MM.1S (cell line): Measurements from ENCODE around the gene MED7.

Experiments used
- DNase-seq: peaks from one replicate; pipeline ENCODE4 v3.0.0-alpha.2; 2015
- H2AFZ ChIP-seq: fragments of 300-600 bp; sonication (generic); 2 replicates; pipeline ENCODE4 v1.6.0; 2016; ENCODE audit warnings: antibody characterized with exemption, low read length
- H3F3A ChIP-seq: fragments of 300-600 bp; sonication (generic); 2 replicates; pipeline ENCODE4 v1.6.1; 2016; ENCODE audit warnings: mild to moderate bottlenecking, antibody characterized with exemption, low read length, moderate library complexity, mixed read lengths; ENCODE audit not compliant: insufficient read depth
- H3K27ac ChIP-seq: fragments of 300-600 bp; sonication (generic); 2 replicates; pipeline ENCODE4 v1.5.1; 2016; ENCODE audit warnings: mild to moderate bottlenecking, low read length
- H3K27me3 ChIP-seq: fragments of 300-600 bp; sonication (generic); replicated peaks from 2 replicates; pipeline ENCODE4 v1.6.0; 2016; ENCODE audit warnings: low read length; ENCODE audit not compliant: insufficient read depth
- H3K36me3 ChIP-seq: fragments of 300-600 bp; sonication (generic); replicated peaks from 2 replicates; pipeline ENCODE4 v1.6.1; 2016; ENCODE audit warnings: mild to moderate bottlenecking, low read length, mixed read lengths; ENCODE audit not compliant: insufficient read depth
- H3K4me1 ChIP-seq: fragments of 300-600 bp; sonication (generic); 2 replicates; pipeline ENCODE4 v1.6.1; 2016; ENCODE audit warnings: low read length, mixed read lengths
- H3K4me2 ChIP-seq: fragments of 300-600 bp; sonication (generic); 2 replicates; pipeline ENCODE4 v1.6.0; 2016; ENCODE audit warnings: low read depth, low read length
- H3K4me3 ChIP-seq: fragments of 300-600 bp; sonication (generic); 2 replicates; pipeline ENCODE4 v1.5.1; 2016; ENCODE audit warnings: low read length, mixed read lengths
- H3K79me2 ChIP-seq: fragments of 300-600 bp; sonication (generic); 2 replicates; pipeline ENCODE4 v1.6.1; 2016; ENCODE audit warnings: mixed run types, low read length, mixed read lengths
- H3K9ac ChIP-seq: fragments of 300-600 bp; sonication (generic); 2 replicates; pipeline ENCODE4 v1.6.1; 2016; ENCODE audit warnings: low read length, mixed read lengths
- H3K9me2 ChIP-seq: fragments of 300-600 bp; sonication (generic); replicated peaks from 2 replicates; pipeline ENCODE4 v1.6.1; 2016; ENCODE audit warnings: mild to moderate bottlenecking, low read length, mixed read lengths; ENCODE audit not compliant: insufficient read depth
- H3K9me3 ChIP-seq: fragments of 300-600 bp; sonication (generic); replicated peaks from 2 replicates; pipeline ENCODE4 v1.6.1; 2016; ENCODE audit warnings: mild to moderate bottlenecking, low read length, mixed read lengths; ENCODE audit not compliant: insufficient read depth
- H4K20me1 ChIP-seq: fragments of 300-600 bp; sonication (generic); 2 replicates; pipeline ENCODE4 v1.6.1; 2016; ENCODE audit warnings: mild to moderate bottlenecking, low read length, moderate library complexity, mixed read lengths; ENCODE audit not compliant: insufficient read depth
- CTCF ChIP-seq: fragments of 300-600 bp; sonication (generic); IDR thresholded peaks from 2 replicates; pipeline ENCODE4 v1.5.1; 2016; ENCODE audit warnings: antibody characterized with exemption, low read length, mixed read lengths
- EZH2 ChIP-seq: fragments of 300-600 bp; sonication (generic); optimal IDR thresholded peaks from 2 replicates; pipeline ENCODE3; 2017; ENCODE audit warnings: low read depth, mild to moderate bottlenecking, antibody characterized with exemption, low read length, mixed read lengths
- EZH2phosphoT487 ChIP-seq: fragments of 300-600 bp; sonication (generic); IDR thresholded peaks from 2 replicates; pipeline ENCODE4 v1.6.1; 2018; ENCODE audit warnings: antibody characterized with exemption, low read length

The MED7 gene

GRCh38 chr5:157088342-157088990 lies 54.2 kb downstream of the MED7 start:
- no peaks in the 10 kb centered on the region for H3K4me1 ChIP-seq
- H3K4me2 ChIP-seq = no peak overlapping the region
- H3K27me3 ChIP-seq = no peaks in the 10 kb centered on the region
- no peaks in the 10 kb centered on the region for H4K20me1 ChIP-seq
- no peak overlapping the region for H3K27ac ChIP-seq
- H3K9me3 ChIP-seq = no peaks in the 10 kb centered on the region
- H3F3A ChIP-seq = no peaks in the 10 kb centered on the region
- no peaks in the 10 kb centered on the region for H3K36me3 ChIP-seq
- H3K79me2 ChIP-seq = no peaks in the 10 kb centered on the region
- no peak overlapping the region for H3K9ac ChIP-seq
- no peak overlapping the region for H3K4me3 ChIP-seq
- TF ChIP-seq EZH2 (no peak), EZH2phosphoT487 (no peak), CTCF (no peak)
- DNase-seq = no peak
- H2AFZ ChIP-seq = no peak overlapping the region
- H3K9me2 ChIP-seq = no peaks in the 10 kb centered on the region
